Stimulated activated CD8-positive, alpha-beta memory T cell treated with anti-CD3 and anti-CD28 coated beads, Interleukin-12 subunit alpha, Interleukin-12 subunit beta, amount 100 ng/mL, for 24 hours (primary cell): ENCODE measurements around the gene SLC43A1.

Experiments used
- DNase-seq: peaks from one replicate; pipeline ENCODE4 v3.0.0-alpha.2; 2020; ENCODE audit errors: extremely low read depth

Gene SLC43A1

GRCh38 chr11:57527056-57527631 lies 11.6 kb upstream of the SLC43A1 start:
- DNase-seq, result peak; percentile 39

GRCh38 chr11:57523419-57523818 lies 7.9 kb upstream of the SLC43A1 start:
- DNase-seq, result no peak

GRCh38 chr11:57521116-57521515 lies 5.6 kb upstream of the SLC43A1 start:
- no peak for DNase-seq

- no peak for DNase-seq
These were observed 550 bp upstream of the SLC43A1 start for GRCh38 chr11:57516061-57516443.

GRCh38 chr11:57514538-57515331 lies 767 bp downstream of the SLC43A1 start:
- DNase-seq, result no peak

- DNase-seq, result no peak
These were observed 1.5 kb downstream of the SLC43A1 start for GRCh38 chr11:57513911-57514537.

GRCh38 chr11:57513452-57513795 lies 2.1 kb downstream of the SLC43A1 start:
- no peak for DNase-seq

- no peak for DNase-seq
These were observed 2.7 kb downstream of the SLC43A1 start for GRCh38 chr11:57512646-57513451.

GRCh38 chr11:57511741-57512430 lies 3.6 kb downstream of the SLC43A1 start:
- no peak for DNase-seq

GRCh38 chr11:57508341-57509170 lies 6.9 kb downstream of the SLC43A1 start:
- DNase-seq, result no peak

- DNase-seq, result no peak
These were observed 9.0 kb downstream of the SLC43A1 start for GRCh38 chr11:57506522-57506921.

- DNase-seq, result no peak
These were observed 11.0 kb downstream of the SLC43A1 start for GRCh38 chr11:57504511-57504910.

GRCh38 chr11:57502870-57503269 lies 12.6 kb downstream of the SLC43A1 start:
- no peak for DNase-seq

GRCh38 chr11:57502376-57502775 lies 13.1 kb downstream of the SLC43A1 start:
- no peak for DNase-seq

- DNase-seq, result no peak
These were observed 13.5 kb downstream of the SLC43A1 start for GRCh38 chr11:57501953-57502352.

GRCh38 chr11:57500926-57501325 lies 14.6 kb downstream of the SLC43A1 start:
- DNase-seq, result no peak

GRCh38 chr11:57500515-57500914 lies 15.0 kb downstream of the SLC43A1 start:
- no peak for DNase-seq

GRCh38 chr11:57499983-57500461 lies 15.5 kb downstream of the SLC43A1 start:
- DNase-seq, result no peak

- no peak for DNase-seq
These were observed 16.0 kb downstream of the SLC43A1 start for GRCh38 chr11:57499413-57499982.

- DNase-seq, result no peak
These were observed 17.0 kb downstream of the SLC43A1 start for GRCh38 chr11:57498540-57498939.
